KMS-11 (cell line): ENCODE measurements around the gene OSBPL3.

Experiments used
- H2AFZ ChIP-seq: fragments of 200-600 bp; sonication (generic); 2 replicates; pipeline ENCODE4 v1.6.1; 2016; ENCODE audit warnings: antibody characterized with exemption, mixed run types, low read depth
- H3K27ac ChIP-seq: fragments of 200-600 bp; sonication (generic); 2 replicates; pipeline ENCODE4 v1.6.1; 2016; ENCODE audit warnings: mild to moderate bottlenecking, mixed run types
- H3K27me3 ChIP-seq: fragments of 200-600 bp; sonication (generic); 2 replicates; pipeline ENCODE4 v1.6.1; 2017; ENCODE audit warnings: mild to moderate bottlenecking, low read depth, mixed run types, moderate library complexity; ENCODE audit not compliant: insufficient read depth
- H3K36me3 ChIP-seq: fragments of 200-600 bp; sonication (generic); 2 replicates; pipeline ENCODE4 v1.6.1; 2017; ENCODE audit warnings: mild to moderate bottlenecking, mixed run types; ENCODE audit not compliant: insufficient read depth
- H3K4me1 ChIP-seq: fragments of 200-600 bp; sonication (generic); 2 replicates; pipeline ENCODE4 v1.6.1; 2016; ENCODE audit warnings: mild to moderate bottlenecking, low read depth, mixed run types; ENCODE audit not compliant: poor library complexity, severe bottlenecking
- H3K4me2 ChIP-seq: fragments of 200-600 bp; sonication (generic); 2 replicates; pipeline ENCODE4 v1.7.0; 2016; ENCODE audit warnings: mild to moderate bottlenecking, mixed run types
- H3K4me3 ChIP-seq: fragments of 200-600 bp; sonication (generic); IDR thresholded peaks from 2 replicates; pipeline ENCODE4 v1.6.1; 2017; ENCODE audit warnings: low read depth, low read length, mixed read lengths; ENCODE audit not compliant: insufficient read depth
- H3K79me2 ChIP-seq: fragments of 200-600 bp; sonication (generic); 2 replicates; pipeline ENCODE4 v1.6.1; 2016; ENCODE audit warnings: low read depth, mixed run types; ENCODE audit not compliant: insufficient read depth
- H3K9ac ChIP-seq: fragments of 200-600 bp; sonication (generic); 2 replicates; pipeline ENCODE4 v1.6.1; 2016; ENCODE audit warnings: mild to moderate bottlenecking, mixed run types
- H4K20me1 ChIP-seq: fragments of 200-600 bp; sonication (generic); 2 replicates; pipeline ENCODE4 v1.6.1; 2016; ENCODE audit warnings: mild to moderate bottlenecking, mixed run types; ENCODE audit not compliant: insufficient read depth
- CTCF ChIP-seq: fragments of 200-600 bp; sonication (generic); conservative IDR thresholded peaks from 2 replicates; pipeline ENCODE4 v1.6.1; 2017; ENCODE audit warnings: low read depth, mild to moderate bottlenecking, antibody characterized with exemption, low read length, moderate library complexity, mixed read lengths

OSBPL3 gene

GRCh38 chr7:24903559-24903958 lies 76.4 kb downstream of the OSBPL3 start:
- H3K4me2 ChIP-seq: no peak overlapping the region
- no peak overlapping the region for H3K27ac ChIP-seq
- no peaks in the 10 kb centered on the region; the same call in 1 of the 2 replicates for H4K20me1 ChIP-seq
- H3K4me3 ChIP-seq: no peak overlapping the region
- H2AFZ ChIP-seq: no peak overlapping the region
- H3K9ac ChIP-seq: no peak overlapping the region
- no peak for TF ChIP-seq CTCF
- peaks cover under 1% of the 10 kb centered on the region; the same call in 1 of the 2 replicates for H3K79me2 ChIP-seq
- H3K27me3 ChIP-seq: no peaks in the 10 kb centered on the region
- H3K36me3 ChIP-seq: no peaks in the 10 kb centered on the region
- H3K4me1 ChIP-seq: peaks cover 34% of the 10 kb centered on the region

GRCh38 chr7:24902931-24903330 lies 77.0 kb downstream of the OSBPL3 start:
- H2AFZ ChIP-seq: no peak overlapping the region
- no peak overlapping the region for H3K4me3 ChIP-seq
- no peak overlapping the region for H3K4me2 ChIP-seq
- TF ChIP-seq CTCF: no peak
- no peak overlapping the region for H3K27ac ChIP-seq
- H3K27me3 ChIP-seq: no peaks in the 10 kb centered on the region
- H3K4me1 ChIP-seq: peaks cover 36% of the 10 kb centered on the region
- H3K9ac ChIP-seq: no peak overlapping the region
- no peaks in the 10 kb centered on the region; the same call in 1 of the 2 replicates for H4K20me1 ChIP-seq
- no peaks in the 10 kb centered on the region; the same call in 1 of the 2 replicates for H3K79me2 ChIP-seq
- H3K36me3 ChIP-seq: no peaks in the 10 kb centered on the region

- Histone ChIP-seq H3K4me3 (no peak overlapping the region), H3K36me3 (no peaks in the 10 kb centered on the region), H4K20me1 (no peaks in the 10 kb centered on the region; the same call in 1 of the 2 replicates), H3K9ac (no peak overlapping the region), H3K4me1 (peaks cover 40% of the 10 kb centered on the region), H2AFZ (no peak overlapping the region), H3K27ac (no peak overlapping the region), H3K4me2 (no peak overlapping the region), H3K27me3 (no peaks in the 10 kb centered on the region), H3K79me2 (no peaks in the 10 kb centered on the region; the same call in 1 of the 2 replicates)
- no peak for TF ChIP-seq CTCF
These were observed 77.7 kb downstream of the OSBPL3 start for GRCh38 chr7:24902276-24902675.

GRCh38 chr7:24899905-24900304 lies 80.1 kb downstream of the OSBPL3 start:
- Histone ChIP-seq H3K4me2 (no peak overlapping the region; the same call in 1 of the 2 replicates), H2AFZ (no peak overlapping the region), H4K20me1 (no peaks in the 10 kb centered on the region; the same call in 1 of the 2 replicates), H3K79me2 (peaks cover 4% of the 10 kb centered on the region; the same call in 1 of the 2 replicates), H3K27ac (no peak overlapping the region), H3K4me1 (peaks cover 51% of the 10 kb centered on the region), H3K4me3 (no peak overlapping the region), H3K27me3 (no peaks in the 10 kb centered on the region), H3K36me3 (no peaks in the 10 kb centered on the region), H3K9ac (no peak overlapping the region)
- no peak for TF ChIP-seq CTCF
